SJCRH30 (cell line): ENCODE data around the gene DPM3. TPM values are rescaled to one million over a fixed set of nuclear protein-coding genes. Genes with fewer than 3 reads are reported as not detected.
"Not testable (repeated sequence)": the region's sequence is repeated elsewhere in the genome, so short reads cannot be mapped to it uniquely, and the experiment has no call there.

ENCODE experiments used
- DNase-seq, 2 experiments: peaks; one replicate each; pipeline ENCODE4 v3.0.0-alpha.2; 2015 to 2020
- H3K27ac ChIP-seq: fragments of 250-450 bp; sonication (Bioruptor Pico); 2 replicates; pipeline ENCODE4 v1.5.1; 2020; ENCODE audit warnings: mild to moderate bottlenecking, moderate library complexity
- H3K27me3 ChIP-seq: fragments of 250-450 bp; sonication (Bioruptor Pico); 2 replicates; pipeline ENCODE4 v1.5.1; 2020; ENCODE audit warnings: mild to moderate bottlenecking, moderate library complexity
- H3K36me3 ChIP-seq: fragments of 250-450 bp; sonication (Bioruptor Pico); 2 replicates; pipeline ENCODE4 v1.5.1; 2020; ENCODE audit warnings: mild to moderate bottlenecking, moderate library complexity
- H3K4me1 ChIP-seq: fragments of 250-450 bp; sonication (Bioruptor Pico); 2 replicates; pipeline ENCODE4 v1.5.1; 2020; ENCODE audit warnings: mild to moderate bottlenecking, moderate library complexity
- H3K4me3 ChIP-seq: fragments of 250-450 bp; sonication (Bioruptor Pico); 2 replicates; pipeline ENCODE4 v1.5.1; 2020; ENCODE audit warnings: mild to moderate bottlenecking, moderate library complexity
- H3K9me3 ChIP-seq: fragments of 250-450 bp; sonication (Bioruptor Pico); replicated peaks from 2 replicates; pipeline ENCODE4 v1.5.1; 2020; ENCODE audit warnings: mild to moderate bottlenecking, moderate library complexity
- total RNA-seq: library from RNA; depleted of rRNA; stranded (reverse); fragments of >200 nt; shearing (Covaris generic); gene quantifications from 2 replicates; pipeline ENCODE4 v1.2.3, GENCODE V29; 2014

DPM3 gene
- total RNA-seq, 1 experiment from 2014 or later: 16.1 TPM

GRCh38 chr1:155170806-155171205 is 30.5 kb upstream of the DPM3 start:
- Histone ChIP-seq H3K9me3 (no peaks in the 10 kb centered on the region), H3K27ac (no peak overlapping the region), H3K4me1 (peaks cover 11% of the 10 kb centered on the region), H3K4me3 (no peak overlapping the region), H3K36me3 (no peaks in the 10 kb centered on the region), H3K27me3 (no peaks in the 10 kb centered on the region)
- no peak for DNase-seq

DNA sequence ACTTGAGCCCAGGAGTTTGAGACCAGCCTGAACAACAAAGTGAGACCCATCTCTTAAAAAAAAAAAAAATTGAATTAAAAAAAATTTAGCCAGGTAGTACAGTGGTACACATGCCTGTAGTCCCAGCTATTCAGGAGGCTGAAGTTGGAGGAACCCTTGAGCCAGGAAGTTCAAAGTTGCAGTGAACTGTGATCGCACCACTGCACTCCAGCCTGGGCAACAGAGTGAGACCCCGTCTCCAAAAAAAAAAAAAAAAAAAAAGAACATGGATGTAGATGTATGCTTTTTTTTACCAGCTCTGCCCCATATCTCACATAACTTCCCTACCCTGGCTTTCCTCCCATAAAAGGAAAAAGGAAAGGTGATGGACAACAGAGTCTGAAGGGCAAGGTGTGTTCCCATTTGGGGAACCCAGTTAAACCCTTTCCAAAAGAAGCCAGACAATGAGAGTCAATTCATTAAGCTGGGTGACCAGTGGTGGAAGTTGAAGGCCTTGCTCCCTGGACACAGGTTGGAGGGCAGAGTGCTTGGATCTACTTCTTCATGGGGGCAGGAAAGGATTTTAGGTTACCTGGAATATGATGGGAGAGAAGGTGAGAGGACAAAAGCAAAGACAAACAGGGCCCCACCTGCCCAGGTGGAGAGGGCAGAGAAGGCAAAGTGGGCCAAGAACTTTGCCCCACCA is 29.9 kb upstream of the DPM3 start:
- DNase-seq: no peak
- Histone ChIP-seq H3K27me3 (no peaks in the 10 kb centered on the region), H3K9me3 (no peaks in the 10 kb centered on the region), H3K4me3 (no peak overlapping the region), H3K27ac (no peak overlapping the region), H3K4me1 (peaks cover 11% of the 10 kb centered on the region), H3K36me3 (no peaks in the 10 kb centered on the region)

- Histone ChIP-seq H3K27me3 (no peaks in the 10 kb centered on the region), H3K4me1 (peaks cover 11% of the 10 kb centered on the region), H3K36me3 (no peaks in the 10 kb centered on the region), H3K9me3 (no peaks in the 10 kb centered on the region), H3K27ac (no peak overlapping the region), H3K4me3 (no peak overlapping the region)
- no peak for DNase-seq
Observed at GRCh38 chr1:155169541-155169940, 29.2 kb upstream of the DPM3 start.

DNA sequence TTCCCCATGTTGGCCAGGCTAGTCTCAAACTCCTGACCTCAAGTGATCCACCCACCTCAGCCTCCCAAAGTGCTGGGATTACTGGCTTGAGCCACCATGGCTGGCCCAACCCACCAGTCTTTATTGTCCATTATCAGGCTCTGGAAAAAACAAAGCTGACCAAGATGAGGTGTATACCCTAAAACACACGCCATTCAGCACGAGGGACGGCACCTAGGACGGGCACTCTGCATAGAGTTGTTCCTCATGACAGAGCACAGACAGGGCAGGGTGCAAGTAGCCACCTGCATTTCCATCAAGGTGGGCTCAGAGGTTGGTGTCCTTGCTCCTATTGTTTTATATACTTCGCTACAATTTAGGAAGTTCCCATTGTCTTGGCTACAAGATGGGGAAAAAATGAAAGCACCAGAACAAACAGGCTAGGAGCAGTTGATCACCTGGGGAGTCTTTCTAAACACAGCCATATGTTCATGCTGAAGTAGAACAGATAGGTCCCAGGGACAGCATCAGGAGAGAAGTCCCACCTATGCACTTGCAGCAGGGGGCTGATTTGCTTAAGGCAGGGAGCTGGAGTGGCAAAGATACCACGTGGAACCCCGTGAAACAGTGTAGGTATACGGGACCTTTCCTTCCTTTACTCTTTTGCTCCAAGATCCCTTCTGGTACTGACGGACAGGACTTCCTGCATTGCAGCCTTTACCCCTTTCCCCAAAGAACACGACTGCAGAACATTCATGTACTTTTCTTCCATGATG is 28.3 kb upstream of the DPM3 start:
- no peak overlapping the region for H3K4me3 ChIP-seq
- H3K27me3 ChIP-seq: no peaks in the 10 kb centered on the region
- H3K9me3 ChIP-seq: no peaks in the 10 kb centered on the region
- H3K36me3 ChIP-seq: no peaks in the 10 kb centered on the region
- peaks cover 11% of the 10 kb centered on the region for H3K4me1 ChIP-seq
- no peak overlapping the region for H3K27ac ChIP-seq
- no peak for DNase-seq

GRCh38 chr1:155168105-155168445 is 27.7 kb upstream of the DPM3 start:
- not testable (repeated sequence) for H3K4me1 ChIP-seq, H3K9me3 ChIP-seq, DNase-seq, H3K27me3 ChIP-seq, H3K27ac ChIP-seq, H3K4me3 ChIP-seq, H3K36me3 ChIP-seq

DNA sequence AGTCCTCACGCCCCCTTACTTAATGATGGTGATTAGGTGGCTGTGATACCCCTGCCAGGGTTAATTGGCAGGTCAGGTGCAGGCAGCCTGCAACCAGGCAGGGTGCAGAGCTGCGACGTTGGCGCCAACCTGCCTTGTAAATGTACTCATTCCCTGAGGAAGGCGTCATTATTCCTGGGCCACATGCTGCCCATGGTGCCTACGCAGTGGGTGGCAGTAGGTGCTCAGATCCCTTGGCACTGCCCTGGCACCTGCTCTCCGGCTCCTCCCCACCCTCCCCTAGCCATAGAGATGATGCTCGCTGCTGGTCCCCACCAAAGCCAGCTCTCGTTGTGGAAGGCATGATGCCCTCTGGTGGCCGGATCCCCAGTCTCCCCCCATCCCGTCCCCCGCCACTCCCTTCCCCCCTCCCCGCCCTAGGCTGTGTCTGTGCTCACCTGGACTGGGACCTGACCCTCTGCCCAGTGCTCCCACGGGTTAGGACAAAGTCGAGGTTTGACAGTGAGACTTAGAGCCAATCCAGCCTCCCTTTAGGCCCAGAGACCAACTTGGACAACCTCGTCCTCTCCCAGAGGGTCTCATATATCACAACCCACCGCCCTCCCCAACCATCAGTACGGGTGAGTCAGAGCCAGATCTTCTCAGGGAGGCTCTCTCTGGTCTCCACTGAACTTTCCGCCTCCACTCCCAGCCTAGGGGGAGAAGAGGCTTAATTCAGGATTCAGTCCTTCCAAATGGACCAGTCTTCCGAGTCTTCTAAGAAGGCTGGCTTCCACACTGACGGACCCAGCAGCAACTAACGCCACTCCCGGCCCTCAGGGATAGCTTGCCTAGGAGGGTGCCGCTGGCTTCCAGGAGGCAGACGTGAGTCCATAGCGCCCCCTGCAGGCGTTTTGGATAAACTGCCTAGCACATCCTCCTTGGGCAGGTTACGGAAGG is 27.1 kb upstream of the DPM3 start:
- Histone ChIP-seq H3K36me3 (no peaks in the 10 kb centered on the region), H3K27ac (no peak overlapping the region)

DNA sequence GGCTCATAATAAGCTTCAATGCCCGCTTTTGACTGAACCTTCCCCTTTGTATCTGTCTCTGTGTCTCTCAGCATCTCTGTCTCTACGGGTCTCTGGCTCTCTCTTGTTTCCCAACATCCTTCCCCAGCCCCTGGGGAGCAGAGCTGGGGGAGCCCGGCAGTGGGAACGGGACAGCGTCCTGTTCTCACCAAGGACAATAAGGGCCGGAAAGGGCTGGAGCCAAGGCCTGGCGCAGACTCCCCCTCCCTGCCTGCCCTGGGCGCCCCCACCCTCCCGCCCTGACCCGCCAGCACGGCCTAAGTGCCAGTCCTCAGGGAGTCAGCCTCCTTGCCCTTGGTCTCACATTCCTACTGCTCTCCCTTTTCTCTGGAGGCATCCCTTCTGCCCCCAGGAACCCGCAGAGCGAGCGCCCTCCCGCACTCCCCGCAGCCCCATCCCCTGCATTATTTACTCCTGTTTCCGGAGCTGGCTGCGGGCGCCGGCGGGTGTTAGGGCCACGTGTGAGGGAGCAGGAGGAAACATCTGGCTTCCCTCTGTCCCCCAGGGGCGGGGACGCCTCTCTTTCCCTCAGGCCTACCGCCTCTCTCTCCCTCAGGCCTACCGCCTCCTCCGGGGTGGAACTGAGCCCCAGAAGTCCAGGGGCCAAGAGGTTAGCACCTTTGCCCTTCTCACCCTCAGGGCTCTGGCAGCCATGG is 26.3 kb upstream of the DPM3 start:
- peak overlapping the region; percentile 36 for H3K4me3 ChIP-seq
- H3K36me3 ChIP-seq: no peaks in the 10 kb centered on the region
- no peaks in the 10 kb centered on the region for H3K27me3 ChIP-seq
- H3K27ac ChIP-seq: no peak overlapping the region
- peak; percentile 36 to 59 for DNase-seq
- no peaks in the 10 kb centered on the region for H3K9me3 ChIP-seq
- H3K4me1 ChIP-seq: peaks cover 3% of the 10 kb centered on the region; the same call in 1 of the 2 replicates

More for the DNA sequence above, 27.1 kb upstream of the DPM3 start:
- Histone ChIP-seq H3K4me1 (peaks cover 8% of the 10 kb centered on the region; the same call in 1 of the 2 replicates), H3K4me3 (peak overlapping the region; percentile 36), H3K9me3 (no peaks in the 10 kb centered on the region), H3K27me3 (no peaks in the 10 kb centered on the region)
- DNase-seq: peak; percentile 82 to 94

DNA sequence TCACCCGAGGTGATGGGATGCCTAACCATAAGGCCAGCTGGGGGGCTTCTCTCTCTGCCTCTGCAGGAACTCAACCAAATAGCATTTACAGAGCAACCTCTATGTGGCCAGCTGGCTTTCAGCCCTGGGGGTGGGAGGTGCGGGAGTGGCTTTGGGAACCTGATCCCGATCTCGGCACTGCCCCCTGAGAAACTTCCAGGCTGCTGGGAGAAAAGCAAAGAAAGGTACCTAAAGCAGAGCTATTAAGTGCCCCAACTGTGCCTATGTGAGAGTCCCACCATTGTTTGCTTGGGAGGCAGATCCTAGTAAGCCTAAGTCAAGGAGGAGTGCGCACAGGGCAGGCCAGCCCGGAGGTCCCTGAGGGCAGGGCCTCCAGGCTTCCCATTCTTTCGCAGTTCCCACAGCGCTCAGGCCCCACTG is 25.7 kb upstream of the DPM3 start:
- Histone ChIP-seq H3K9me3 (no peaks in the 10 kb centered on the region), H3K4me1 (peaks cover 3% of the 10 kb centered on the region; the same call in 1 of the 2 replicates), H3K4me3 (peak overlapping the region; percentile 17; the same call in 1 of the 2 replicates), H3K27ac (no peak overlapping the region), H3K27me3 (no peaks in the 10 kb centered on the region), H3K36me3 (no peaks in the 10 kb centered on the region)
- DNase-seq: peak in 1 of 2 experiments; percentile 35

DNA sequence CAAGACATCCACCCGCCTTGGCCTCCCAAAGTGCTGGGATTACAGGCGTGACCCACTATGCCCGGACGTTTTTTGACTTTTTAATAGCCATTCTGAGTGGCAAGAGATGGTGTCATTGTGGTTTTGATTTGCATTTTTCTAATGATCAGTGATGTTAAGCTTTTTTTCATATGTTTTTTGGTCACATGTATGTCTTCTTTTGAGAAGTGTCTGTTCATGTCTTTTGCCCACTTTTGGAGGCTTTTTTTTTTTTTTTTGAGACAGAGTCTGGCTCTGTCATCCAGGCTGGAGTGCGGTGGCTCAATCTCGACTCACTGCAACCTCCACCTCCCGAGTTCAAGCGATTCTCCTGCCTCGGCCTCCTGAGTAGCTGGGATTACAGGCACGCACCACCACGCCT is 24.3 kb upstream of the DPM3 start:
- not testable (repeated sequence) for H3K27ac ChIP-seq, DNase-seq

GRCh38 chr1:155163785-155164184 is 23.5 kb upstream of the DPM3 start:
- H3K4me1 ChIP-seq, H3K27ac ChIP-seq, H3K27me3 ChIP-seq, H3K36me3 ChIP-seq, H3K4me3 ChIP-seq, DNase-seq, H3K9me3 ChIP-seq: not testable (repeated sequence)

More for the DNA sequence above, 24.3 kb upstream of the DPM3 start:
- not testable (repeated sequence) for H3K36me3 ChIP-seq, H3K4me3 ChIP-seq, H3K27me3 ChIP-seq, H3K9me3 ChIP-seq, H3K4me1 ChIP-seq

GRCh38 chr1:155162631-155163030 is 22.3 kb upstream of the DPM3 start:
- H3K9me3 ChIP-seq, H3K4me1 ChIP-seq, H3K4me3 ChIP-seq, H3K27me3 ChIP-seq, H3K36me3 ChIP-seq, H3K27ac ChIP-seq, DNase-seq: not testable (repeated sequence)

GRCh38 chr1:155160128-155160527 is 19.8 kb upstream of the DPM3 start:
- no peaks in the 10 kb centered on the region for H3K4me1 ChIP-seq
- no peaks in the 10 kb centered on the region for H3K36me3 ChIP-seq
- no peak for DNase-seq
- no peak overlapping the region for H3K4me3 ChIP-seq
- H3K27ac ChIP-seq: no peak overlapping the region
- no peaks in the 10 kb centered on the region for H3K9me3 ChIP-seq
- no peaks in the 10 kb centered on the region for H3K27me3 ChIP-seq

- Histone ChIP-seq H3K4me3 (no peak overlapping the region), H3K36me3 (no peaks in the 10 kb centered on the region), H3K4me1 (no peaks in the 10 kb centered on the region), H3K9me3 (no peaks in the 10 kb centered on the region), H3K27ac (no peak overlapping the region), H3K27me3 (no peaks in the 10 kb centered on the region)
- no peak for DNase-seq
Observed at GRCh38 chr1:155158991-155159390, 18.7 kb upstream of the DPM3 start.

- not testable (repeated sequence) for H3K4me3 ChIP-seq, H3K4me1 ChIP-seq, H3K27ac ChIP-seq, H3K36me3 ChIP-seq, H3K27me3 ChIP-seq, H3K9me3 ChIP-seq, DNase-seq
Observed at GRCh38 chr1:155155996-155156643, 15.8 kb upstream of the DPM3 start.
